ENCODE measurements around the gene FAM3D.

- no peak for TF ChIP-seq CTCF (optimal IDR thresholded peaks at IDR 0.05 in 1 of 3, IDR thresholded peaks at IDR 0.05 in 1 of 3, conservative IDR thresholded peaks at IDR 0.05 in 1 of 3; ENCODE audit: extremely low read depth in 1 of 3, insufficient read depth in 2 of 3, low read length in 3 of 3)
- TF ChIP-seq EZH2 (IDR thresholded peaks at IDR 0.05; ENCODE audit: low read length) = no peak
Measured at GRCh38 chr3:58609990-58610389, 56.6 kb downstream of the FAM3D start.

Measured in keratinocyte (primary cell).